Ascending aorta (tissue), 2 donors: ENCODE measurements around the gene LRRC3C. TPM values are rescaled to one million over a fixed set of nuclear protein-coding genes. Genes with fewer than 3 reads are reported as not detected.

Experiments used
- DNase-seq, 2 donors: peaks; one replicate each; pipeline ENCODE4 v3.0.0-alpha.2; 2019; ENCODE audit warnings: low spot score in 2 of 2
- H3K27ac ChIP-seq, 2 donors: fragments of 200-600 bp; sonication (generic); one replicate each; pipeline ENCODE4 v1.5.1; 2016 to 2017; ENCODE audit warnings: mild to moderate bottlenecking in 1 of 2
- H3K27me3 ChIP-seq: fragments of 200-600 bp; sonication (generic); one replicate; pipeline ENCODE4 v1.5.1; 2017
- H3K36me3 ChIP-seq, 2 donors: fragments of 200-600 bp; sonication (generic); one replicate each; pipeline ENCODE4 v1.5.1; 2016
- H3K4me1 ChIP-seq, 2 donors: fragments of 200-600 bp; sonication (generic); one replicate each; pipeline ENCODE4 v1.5.1; 2016 to 2017; ENCODE audit warnings: mild to moderate bottlenecking in 1 of 2
- H3K4me3 ChIP-seq, 2 donors: fragments of 200-600 bp; sonication (generic); one replicate each; pipeline ENCODE4 v1.5.1; 2016 to 2017; ENCODE audit warnings: mild to moderate bottlenecking in 1 of 2
- H3K9me3 ChIP-seq, 2 donors: fragments of 200-600 bp; sonication (generic); one replicate each; pipeline ENCODE4 v1.5.1; 2016
- CTCF ChIP-seq, 3 experiments: fragments of 200-600 bp in 2 of 3; fragments of 450-650 bp in 1 of 3; sonication (generic) in 2 of 3; IDR thresholded peaks; one replicate each; pipeline ENCODE4 v1.5.1; 2016 to 2019; ENCODE audit warnings: antibody characterized with exemption in 3 of 3, mild to moderate bottlenecking in 1 of 3, moderate library complexity in 1 of 3
- intact Hi-C: fragments of 100-400 bp; cut with DNase I; formaldehyde crosslinking; loops from one replicate; pipeline ENCODE4 v1.15.1; 2023
- total RNA-seq: library from RNA; depleted of rRNA; stranded (reverse); fragments of >200 nt; gene quantifications from one replicate; pipeline ENCODE4 v1.1.0, GENCODE V29; 2016

The LRRC3C gene
- total RNA-seq, 1 donor from 2014 or later: not detected

DNA sequence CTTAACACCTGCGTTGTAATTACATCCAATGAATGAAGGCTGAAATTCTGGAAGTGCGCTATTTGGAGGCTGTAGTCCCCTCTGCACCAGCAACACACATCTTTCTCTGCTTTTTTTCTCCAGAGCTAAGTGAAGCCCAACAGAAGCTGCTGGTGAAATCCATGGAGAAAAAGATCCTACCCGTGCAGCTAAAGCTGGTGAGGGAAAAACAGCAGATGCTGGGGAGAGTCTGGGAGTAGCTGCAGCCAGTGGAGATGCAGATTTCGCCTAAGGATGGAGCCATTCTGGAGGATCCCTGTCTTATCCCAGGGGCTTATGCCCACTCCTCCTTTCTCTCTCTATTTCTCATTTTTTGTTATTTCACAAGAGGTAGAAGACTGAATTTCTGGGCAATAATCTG is 48.3 kb downstream of the LRRC3C start:
- Histone ChIP-seq H3K9me3 (no peaks in the 10 kb centered on the region), H3K27ac (no peak overlapping the region), H3K4me3 (no peak overlapping the region), H3K27me3 (no peaks in the 10 kb centered on the region), H3K4me1 (peaks cover 0 to 3% of the 10 kb centered on the region in 2 donors), H3K36me3 (no peaks in the 10 kb centered on the region)
- intact Hi-C loops: no loop called here
- no peak for DNase-seq
- no peak for TF ChIP-seq CTCF (IDR thresholded peaks at IDR 0.05)

GRCh38 chr17:39979016-39979670 is 51.6 kb downstream of the LRRC3C start:
- Histone ChIP-seq H3K27ac (no peak overlapping the region), H3K4me1 (peaks cover 9 to 15% of the 10 kb centered on the region in 2 donors), H3K9me3 (no peaks in the 10 kb centered on the region), H3K4me3 (peak overlapping the region in 1 of 2 donors; percentile 88), H3K27me3 (no peaks in the 10 kb centered on the region), H3K36me3 (peaks cover under 1% of the 10 kb centered on the region in 2 donors)
- TF ChIP-seq CTCF (IDR thresholded peaks at IDR 0.05): no peak
- intact Hi-C loops: no loop called here
- no peak for DNase-seq

DNA sequence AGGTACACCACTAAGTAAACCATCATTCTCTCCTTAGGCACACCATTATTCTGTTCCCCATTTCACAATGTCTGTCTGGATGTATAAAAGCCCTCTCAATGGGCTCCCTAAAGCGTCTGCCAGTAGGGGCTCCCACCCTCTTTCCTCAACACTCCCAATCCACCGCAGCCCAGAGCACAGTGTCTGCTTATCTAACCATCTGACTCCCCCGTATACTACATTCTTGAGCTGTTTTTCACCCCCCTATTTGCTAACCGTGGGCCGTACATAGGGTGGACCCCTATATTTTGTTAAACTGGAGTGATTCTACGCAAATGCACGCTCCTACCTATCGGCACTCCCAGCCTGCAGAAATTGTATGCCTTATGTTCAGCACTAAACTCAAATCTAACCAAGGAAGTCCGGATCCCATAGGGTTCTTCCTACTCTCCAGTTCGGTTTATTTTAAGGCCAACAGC is 52.4 kb downstream of the LRRC3C start:
- Histone ChIP-seq H3K4me3 (peak overlapping the region; percentile 56 to 88), H3K27me3 (no peaks in the 10 kb centered on the region), H3K4me1 (peaks cover 9 to 15% of the 10 kb centered on the region in 2 donors), H3K36me3 (peaks cover 8 to 9% of the 10 kb centered on the region in 2 donors), H3K27ac (peak overlapping the region; percentile 85 to 93), H3K9me3 (no peaks in the 10 kb centered on the region)
- intact Hi-C loops: loop anchor here (1.0 kb wide), 4 partner anchors 21 to 108 kb away; partner anchors contain the start of genes LRRC3C and ORMDL3
- no peak for DNase-seq
- no peak for TF ChIP-seq CTCF (IDR thresholded peaks at IDR 0.05)

- peak; percentile 98 to 100 for DNase-seq
- H3K4me1 ChIP-seq: peaks cover 9 to 15% of the 10 kb centered on the region in 2 donors
- H3K9me3 ChIP-seq: no peaks in the 10 kb centered on the region
- peak within 1 kb of the TSS; percentile 88 to 99 for H3K4me3 ChIP-seq
- intact Hi-C loops: loop anchor here (1.0 kb wide), 4 partner anchors 21 to 108 kb away; partner anchors contain the start of genes LRRC3C and ORMDL3
- no peaks in the 10 kb centered on the region for H3K27me3 ChIP-seq
- peaks cover 15% of the 10 kb centered on the region in 2 donors for H3K36me3 ChIP-seq
- peak within 1 kb of the TSS; percentile 85 to 93 for H3K27ac ChIP-seq
- peak; percentile 75 to 94 (median 81) for TF ChIP-seq CTCF (IDR thresholded peaks at IDR 0.05)
Observed at GRCh38 chr17:39980351-39981206, 53.0 kb downstream of the LRRC3C start, which contains the start of gene PSMD3. TSS of gene PSMD3 (plus strand) at chr17:39980807. CDS start at chr17:39980971, 164 bp downstream.

- intact Hi-C loops: no loop called here
- TF ChIP-seq CTCF (IDR thresholded peaks at IDR 0.05): no peak
Observed at GRCh38 chr17:39981207-39981741, 53.7 kb downstream of the LRRC3C start.

More at GRCh38 chr17:39981207-39981741, 53.7 kb downstream of the LRRC3C start:
- Histone ChIP-seq H3K36me3 (peaks cover 21 to 22% of the 10 kb centered on the region in 2 donors), H3K4me3 (peak overlapping the region; percentile 88 to 99), H3K27me3 (no peaks in the 10 kb centered on the region), H3K4me1 (peaks cover 9 to 15% of the 10 kb centered on the region in 2 donors), H3K9me3 (no peaks in the 10 kb centered on the region), H3K27ac (peak overlapping the region; percentile 85 to 93)
- no peak for DNase-seq
